ENCODE data around the gene SLC22A23.

The SLC22A23 gene

GRCh38 chr6:3282476-3283236 lies 174.2 kb downstream of the SLC22A23 start:
- H3K36me3 ChIP-seq (ENCODE audit: insufficient read depth, low read length), result no peaks in the 10 kb centered on the region; the same call in 1 of the 2 replicates
- H2AFZ ChIP-seq (ENCODE audit: low read length, unreplicated experiment), result no peak overlapping the region
- peak overlapping the region; percentile 90 for H3K27ac ChIP-seq (ENCODE audit: low read depth, low read length)

GRCh38 chr6:3281631-3282475 lies 175.0 kb downstream of the SLC22A23 start:
- H3K4me1 ChIP-seq (ENCODE audit: control insufficient read depth, insufficient read depth, low read length, unreplicated experiment), result peaks cover 25% of the 10 kb centered on the region
- peak overlapping the region; percentile 35; the same call in 1 of the 2 replicates for H3K4me3 ChIP-seq (ENCODE audit: low read depth, low read length)
- peak overlapping the region; percentile 90 for H3K27ac ChIP-seq (ENCODE audit: low read depth, low read length)
- no peaks in the 10 kb centered on the region for H3K79me2 ChIP-seq (ENCODE audit: control insufficient read depth, insufficient read depth, low read length, unreplicated experiment)
- H2AFZ ChIP-seq (ENCODE audit: low read length, unreplicated experiment), result no peak overlapping the region
- no peaks in the 10 kb centered on the region; the same call in 1 of the 2 replicates for H3K36me3 ChIP-seq (ENCODE audit: insufficient read depth, low read length)
- H3K27me3 ChIP-seq (ENCODE audit: insufficient read depth, low read length), result no peaks in the 10 kb centered on the region

More at GRCh38 chr6:3282476-3283236, 174.2 kb downstream of the SLC22A23 start:
- Histone ChIP-seq H3K79me2 (ENCODE audit: control insufficient read depth, insufficient read depth, low read length, unreplicated experiment) (no peaks in the 10 kb centered on the region), H3K27me3 (ENCODE audit: insufficient read depth, low read length) (no peaks in the 10 kb centered on the region), H3K4me3 (ENCODE audit: low read depth, low read length) (peak overlapping the region; percentile 35; the same call in 1 of the 2 replicates), H3K4me1 (ENCODE audit: control insufficient read depth, insufficient read depth, low read length, unreplicated experiment) (peaks cover 25% of the 10 kb centered on the region)

- Histone ChIP-seq H3K36me3 (ENCODE audit: insufficient read depth, low read length) (no peaks in the 10 kb centered on the region; the same call in 1 of the 2 replicates), H3K27ac (ENCODE audit: low read depth, low read length) (peak overlapping the region; percentile 90)
These were observed 175.9 kb downstream of the SLC22A23 start for GRCh38 chr6:3280866-3281465.

GRCh38 chr6:3280091-3280490 lies 176.8 kb downstream of the SLC22A23 start:
- Histone ChIP-seq H3K27me3 (ENCODE audit: insufficient read depth, low read length) (no peaks in the 10 kb centered on the region), H3K4me3 (ENCODE audit: low read depth, low read length) (no peak overlapping the region), H3K36me3 (ENCODE audit: insufficient read depth, low read length) (no peaks in the 10 kb centered on the region; the same call in 1 of the 2 replicates), H3K79me2 (ENCODE audit: control insufficient read depth, insufficient read depth, low read length, unreplicated experiment) (no peaks in the 10 kb centered on the region), H2AFZ (ENCODE audit: low read length, unreplicated experiment) (no peak overlapping the region), H3K27ac (ENCODE audit: low read depth, low read length) (peak overlapping the region; percentile 47), H3K4me1 (ENCODE audit: control insufficient read depth, insufficient read depth, low read length, unreplicated experiment) (peaks cover 25% of the 10 kb centered on the region)

More at GRCh38 chr6:3280866-3281465, 175.9 kb downstream of the SLC22A23 start:
- Histone ChIP-seq H3K4me3 (ENCODE audit: low read depth, low read length) (0 out of 2 replicates have a peak overlapping the region, but pooled peaks have one; percentile 21), H3K4me1 (ENCODE audit: control insufficient read depth, insufficient read depth, low read length, unreplicated experiment) (peaks cover 25% of the 10 kb centered on the region), H2AFZ (ENCODE audit: low read length, unreplicated experiment) (no peak overlapping the region), H3K79me2 (ENCODE audit: control insufficient read depth, insufficient read depth, low read length, unreplicated experiment) (no peaks in the 10 kb centered on the region), H3K27me3 (ENCODE audit: insufficient read depth, low read length) (no peaks in the 10 kb centered on the region)

GRCh38 chr6:3278691-3279090 lies 178.2 kb downstream of the SLC22A23 start:
- H3K27me3 ChIP-seq (ENCODE audit: insufficient read depth, low read length), result no peaks in the 10 kb centered on the region
- peaks cover 25% of the 10 kb centered on the region for H3K4me1 ChIP-seq (ENCODE audit: control insufficient read depth, insufficient read depth, low read length, unreplicated experiment)
- H3K79me2 ChIP-seq (ENCODE audit: control insufficient read depth, insufficient read depth, low read length, unreplicated experiment), result no peaks in the 10 kb centered on the region
- H2AFZ ChIP-seq (ENCODE audit: low read length, unreplicated experiment), result no peak overlapping the region
- H3K36me3 ChIP-seq (ENCODE audit: insufficient read depth, low read length), result no peaks in the 10 kb centered on the region; the same call in 1 of the 2 replicates
- no peak overlapping the region for H3K27ac ChIP-seq (ENCODE audit: low read depth, low read length)
- no peak overlapping the region for H3K4me3 ChIP-seq (ENCODE audit: low read depth, low read length)

GRCh38 chr6:3277851-3278416 lies 178.9 kb downstream of the SLC22A23 start:
- no peaks in the 10 kb centered on the region for H3K27me3 ChIP-seq (ENCODE audit: insufficient read depth, low read length)
- no peaks in the 10 kb centered on the region for H3K79me2 ChIP-seq (ENCODE audit: control insufficient read depth, insufficient read depth, low read length, unreplicated experiment)
- no peak overlapping the region for H3K4me3 ChIP-seq (ENCODE audit: low read depth, low read length)
- no peaks in the 10 kb centered on the region for H3K36me3 ChIP-seq (ENCODE audit: insufficient read depth, low read length)
- H3K27ac ChIP-seq (ENCODE audit: low read depth, low read length), result no peak overlapping the region
- H3K4me1 ChIP-seq (ENCODE audit: control insufficient read depth, insufficient read depth, low read length, unreplicated experiment), result peaks cover 23% of the 10 kb centered on the region
- H2AFZ ChIP-seq (ENCODE audit: low read length, unreplicated experiment), result no peak overlapping the region

- no peak overlapping the region for H2AFZ ChIP-seq (ENCODE audit: low read length, unreplicated experiment)
These were observed 179.6 kb downstream of the SLC22A23 start for GRCh38 chr6:3277251-3277650.

GRCh38 chr6:3276174-3277167 lies 180.4 kb downstream of the SLC22A23 start:
- H3K4me3 ChIP-seq (ENCODE audit: low read depth, low read length), result no peak overlapping the region
- no peaks in the 10 kb centered on the region for H3K27me3 ChIP-seq (ENCODE audit: insufficient read depth, low read length)
- H3K79me2 ChIP-seq (ENCODE audit: control insufficient read depth, insufficient read depth, low read length, unreplicated experiment), result no peaks in the 10 kb centered on the region
- H2AFZ ChIP-seq (ENCODE audit: low read length, unreplicated experiment), result no peak overlapping the region
- peaks cover 8% of the 10 kb centered on the region for H3K4me1 ChIP-seq (ENCODE audit: control insufficient read depth, insufficient read depth, low read length, unreplicated experiment)
- no peak overlapping the region for H3K27ac ChIP-seq (ENCODE audit: low read depth, low read length)
- H3K36me3 ChIP-seq (ENCODE audit: insufficient read depth, low read length), result no peaks in the 10 kb centered on the region; the same call in 1 of the 2 replicates

More at GRCh38 chr6:3277251-3277650, 179.6 kb downstream of the SLC22A23 start:
- Histone ChIP-seq H3K4me1 (ENCODE audit: control insufficient read depth, insufficient read depth, low read length, unreplicated experiment) (peaks cover 16% of the 10 kb centered on the region), H3K27me3 (ENCODE audit: insufficient read depth, low read length) (no peaks in the 10 kb centered on the region), H3K79me2 (ENCODE audit: control insufficient read depth, insufficient read depth, low read length, unreplicated experiment) (no peaks in the 10 kb centered on the region), H3K27ac (ENCODE audit: low read depth, low read length) (no peak overlapping the region), H3K36me3 (ENCODE audit: insufficient read depth, low read length) (no peaks in the 10 kb centered on the region), H3K4me3 (ENCODE audit: low read depth, low read length) (no peak overlapping the region)

GRCh38 chr6:3273707-3274521 lies 182.9 kb downstream of the SLC22A23 start:
- Histone ChIP-seq H3K4me1 (ENCODE audit: control insufficient read depth, insufficient read depth, low read length, unreplicated experiment) (no peaks in the 10 kb centered on the region), H3K79me2 (ENCODE audit: control insufficient read depth, insufficient read depth, low read length, unreplicated experiment) (no peaks in the 10 kb centered on the region), H2AFZ (ENCODE audit: low read length, unreplicated experiment) (no peak overlapping the region), H3K36me3 (ENCODE audit: insufficient read depth, low read length) (no peaks in the 10 kb centered on the region; the same call in 1 of the 2 replicates), H3K27me3 (ENCODE audit: insufficient read depth, low read length) (no peaks in the 10 kb centered on the region), H3K4me3 (ENCODE audit: low read depth, low read length) (no peak overlapping the region), H3K27ac (ENCODE audit: low read depth, low read length) (no peak overlapping the region)

Measured in ACC112 (cell line).